Activated naive CD4-positive, alpha-beta T cell treated with anti-CD3 and anti-CD28 coated beads for 36 hours (primary cell): Measurements from ENCODE around the gene SYNPR. TPM values are rescaled to one million over a fixed set of nuclear protein-coding genes. Genes with fewer than 3 reads are reported as not detected.
"Not testable (repeated sequence)": the region's sequence is repeated elsewhere in the genome, so short reads cannot be mapped to it uniquely, and the experiment has no call there.

Experiments
- CTCF ChIA-PET: fragments of 350-600 bp; sonication (Branson Sonifier 250); formaldehyde crosslinking; loops from one replicate; lab custom pipeline; 2021; ENCODE audit warnings: antibody characterized with exemption; lab: Charles Lee
- DNase-seq: peaks from one replicate; pipeline ENCODE4 v3.0.0-alpha.2; 2020
- H3K27ac Mint-ChIP-seq: one replicate; pipeline ENCODE4 v1.8.0; 2021; ENCODE audit warnings: mild to moderate bottlenecking, mixed read lengths
- H3K27me3 Mint-ChIP-seq: one replicate; pipeline ENCODE4 v1.8.0; 2021; ENCODE audit warnings: low read depth, mixed read lengths
- H3K36me3 Mint-ChIP-seq: one replicate; pipeline ENCODE4 v1.8.0; 2021; ENCODE audit warnings: low read depth, mixed read lengths
- H3K4me1 Mint-ChIP-seq: one replicate; pipeline ENCODE4 v1.8.0; 2021; ENCODE audit warnings: low read depth, mixed read lengths
- H3K4me3 Mint-ChIP-seq: one replicate; pipeline ENCODE4 v1.8.0; 2021; ENCODE audit warnings: mild to moderate bottlenecking, moderate library complexity, mixed read lengths
- H3K9me3 Mint-ChIP-seq: one replicate; pipeline ENCODE4 v1.8.0; 2021; ENCODE audit warnings: mixed read lengths
- intact Hi-C: fragments of 100-400 bp; cut with micrococcal nuclease; formaldehyde crosslinking; loops from one replicate; pipeline ENCODE4 v1.15.1; 2023
- total RNA-seq, 2 experiments: library from RNA; stranded (reverse); gene quantifications; one replicate each; pipeline ENCODE4 v1.2.3, GENCODE V29; 2021

SYNPR gene
- total RNA-seq, result not detected

- intact Hi-C loops, result no loop called here
- no peak within 1 kb of the TSS for H3K27ac Mint-ChIP-seq
- peaks cover 38% of the 10 kb centered on the region for H3K27me3 Mint-ChIP-seq
- H3K9me3 Mint-ChIP-seq, result no peaks in the 10 kb centered on the region
- H3K4me3 Mint-ChIP-seq, result no peak within 1 kb of the TSS
- no peak for DNase-seq
- H3K36me3 Mint-ChIP-seq, result no peaks in the 10 kb centered on the region
- CTCF ChIA-PET, result no interaction called here
- H3K4me1 Mint-ChIP-seq, result no peaks in the 10 kb centered on the region
These were observed at the start of gene SYNPR for GRCh38 chr3:63278171-63279004. TSS of gene SYNPR (plus strand) at chr3:63278308.

GRCh38 chr3:63228677-63229076 lies 49.4 kb upstream of the SYNPR start:
- intact Hi-C loops, result loop anchor here (1.0 to 5.0 kb wide), 3 partner anchors 563 to 1026 kb away; no protein-coding TSS in a partner anchor
- H3K27ac Mint-ChIP-seq, result no peak overlapping the region
- peaks cover 2% of the 10 kb centered on the region for H3K4me1 Mint-ChIP-seq
- H3K36me3 Mint-ChIP-seq, result peaks cover 1% of the 10 kb centered on the region
- CTCF ChIA-PET, result interaction anchor here (0.7 kb wide), 1 partner anchor 606 kb away, joined by 4 read pairs; no protein-coding TSS in a partner anchor
- peak; percentile 5 for DNase-seq
- H3K9me3 Mint-ChIP-seq, result no peaks in the 10 kb centered on the region
- H3K4me3 Mint-ChIP-seq, result no peak overlapping the region
- H3K27me3 Mint-ChIP-seq, result no peaks in the 10 kb centered on the region

GRCh38 chr3:63230146-63230545 lies 48.0 kb upstream of the SYNPR start:
- no peak for DNase-seq
- no peak overlapping the region for H3K27ac Mint-ChIP-seq
- H3K4me3 Mint-ChIP-seq, result no peak overlapping the region
- H3K4me1 Mint-ChIP-seq, result peaks cover 2% of the 10 kb centered on the region
- CTCF ChIA-PET, result interaction anchor here (1.1 kb wide), 1 partner anchor 607 kb away, joined by 3 read pairs; no protein-coding TSS in a partner anchor
- no peaks in the 10 kb centered on the region for H3K27me3 Mint-ChIP-seq
- H3K9me3 Mint-ChIP-seq, result peaks cover 4% of the 10 kb centered on the region
- H3K36me3 Mint-ChIP-seq, result peaks cover 1% of the 10 kb centered on the region
- intact Hi-C loops, result loop anchor here (10.0 kb wide), 1 partner anchor 585 kb away; the partner anchor contains the start of gene C3orf49

- peaks cover 1% of the 10 kb centered on the region for H3K36me3 Mint-ChIP-seq
- peaks cover 2% of the 10 kb centered on the region for H3K4me1 Mint-ChIP-seq
- H3K4me3 Mint-ChIP-seq, result no peak overlapping the region
- no peak for DNase-seq
- no peaks in the 10 kb centered on the region for H3K27me3 Mint-ChIP-seq
- peaks cover 4% of the 10 kb centered on the region for H3K9me3 Mint-ChIP-seq
- no peak overlapping the region for H3K27ac Mint-ChIP-seq
- CTCF ChIA-PET, result interaction anchor here (1.5 kb wide), 1 partner anchor 566 kb away, joined by 4 read pairs; no protein-coding TSS in a partner anchor
- intact Hi-C loops, result loop anchor here (10.0 kb wide), 1 partner anchor 583 kb away; the partner anchor contains the start of gene C3orf49
These were observed 46.5 kb upstream of the SYNPR start for GRCh38 chr3:63231643-63232042.

- no peak overlapping the region for H3K4me3 Mint-ChIP-seq
- CTCF ChIA-PET, result interaction anchor here (1.5 kb wide), 1 partner anchor 567 kb away, joined by 4 read pairs; no protein-coding TSS in a partner anchor
- H3K27ac Mint-ChIP-seq, result no peak overlapping the region
- peaks cover 1% of the 10 kb centered on the region for H3K36me3 Mint-ChIP-seq
- no peaks in the 10 kb centered on the region for H3K27me3 Mint-ChIP-seq
- H3K9me3 Mint-ChIP-seq, result peaks cover 4% of the 10 kb centered on the region
- H3K4me1 Mint-ChIP-seq, result peaks cover 2% of the 10 kb centered on the region
- intact Hi-C loops, result loop anchor here (10.0 kb wide), 1 partner anchor 582 kb away; the partner anchor contains the start of gene C3orf49
- no peak for DNase-seq
These were observed 45.2 kb upstream of the SYNPR start for GRCh38 chr3:63232764-63233396.

- H3K9me3 Mint-ChIP-seq, result peaks cover 3% of the 10 kb centered on the region
These were observed 37.7 kb upstream of the SYNPR start for GRCh38 chr3:63240381-63240902.

GRCh38 chr3:63242124-63242523 lies 36.0 kb upstream of the SYNPR start:
- H3K27ac Mint-ChIP-seq, result no peak overlapping the region
- CTCF ChIA-PET, result no interaction called here

More at GRCh38 chr3:63240381-63240902, 37.7 kb upstream of the SYNPR start:
- Mint-ChIP-seq H3K4me3 (no peak overlapping the region), H3K36me3 (no peaks in the 10 kb centered on the region), H3K4me1 (no peaks in the 10 kb centered on the region), H3K27me3 (peaks cover 5% of the 10 kb centered on the region), H3K27ac (no peak overlapping the region)
- intact Hi-C loops, result no loop called here
- CTCF ChIA-PET, result no interaction called here
- DNase-seq, result no peak

GRCh38 chr3:63244486-63244885 lies 33.6 kb upstream of the SYNPR start:
- Mint-ChIP-seq H3K4me1 (no peaks in the 10 kb centered on the region), H3K27me3 (peaks cover 5% of the 10 kb centered on the region), H3K27ac (no peak overlapping the region), H3K36me3 (no peaks in the 10 kb centered on the region), H3K9me3 (no peaks in the 10 kb centered on the region), H3K4me3 (no peak overlapping the region)
- DNase-seq, result no peak
- CTCF ChIA-PET, result no interaction called here
- intact Hi-C loops, result no loop called here

More at GRCh38 chr3:63242124-63242523, 36.0 kb upstream of the SYNPR start:
- no peak for DNase-seq
- no peaks in the 10 kb centered on the region for H3K36me3 Mint-ChIP-seq
- H3K27me3 Mint-ChIP-seq, result peaks cover 5% of the 10 kb centered on the region
- H3K4me3 Mint-ChIP-seq, result no peak overlapping the region
- no peaks in the 10 kb centered on the region for H3K4me1 Mint-ChIP-seq
- H3K9me3 Mint-ChIP-seq, result peaks cover 3% of the 10 kb centered on the region
- intact Hi-C loops, result no loop called here

GRCh38 chr3:63245726-63246241 lies 32.3 kb upstream of the SYNPR start:
- Mint-ChIP-seq H3K4me1 (no peaks in the 10 kb centered on the region), H3K27ac (no peak overlapping the region), H3K36me3 (no peaks in the 10 kb centered on the region), H3K27me3 (peaks cover 4% of the 10 kb centered on the region), H3K9me3 (no peaks in the 10 kb centered on the region), H3K4me3 (no peak overlapping the region)
- intact Hi-C loops, result no loop called here
- DNase-seq, result no peak
- CTCF ChIA-PET, result interaction anchor here (0.6 kb wide), 1 partner anchor 99 kb away, joined by 7 read pairs; no protein-coding TSS in a partner anchor

GRCh38 chr3:63248015-63248414 lies 30.1 kb upstream of the SYNPR start:
- Mint-ChIP-seq H3K4me1 (no peaks in the 10 kb centered on the region), H3K9me3 (no peaks in the 10 kb centered on the region), H3K4me3 (no peak overlapping the region), H3K27me3 (peaks cover 4% of the 10 kb centered on the region), H3K36me3 (no peaks in the 10 kb centered on the region), H3K27ac (no peak overlapping the region)
- intact Hi-C loops, result no loop called here
- no peak for DNase-seq
- CTCF ChIA-PET, result no interaction called here

- intact Hi-C loops, result no loop called here
- Mint-ChIP-seq H3K27ac (no peak overlapping the region), H3K4me3 (no peak overlapping the region), H3K36me3 (no peaks in the 10 kb centered on the region), H3K4me1 (no peaks in the 10 kb centered on the region), H3K9me3 (no peaks in the 10 kb centered on the region), H3K27me3 (peaks cover 4% of the 10 kb centered on the region)
- CTCF ChIA-PET, result no interaction called here
- no peak for DNase-seq
These were observed 26.6 kb upstream of the SYNPR start for GRCh38 chr3:63251499-63251898.

- peaks cover 12% of the 10 kb centered on the region for H3K9me3 Mint-ChIP-seq
- H3K36me3 Mint-ChIP-seq, H3K27ac Mint-ChIP-seq, intact Hi-C loops, H3K27me3 Mint-ChIP-seq, H3K4me3 Mint-ChIP-seq, DNase-seq, H3K4me1 Mint-ChIP-seq: not testable (repeated sequence)
- CTCF ChIA-PET, result interaction anchor here (0.6 kb wide), 1 partner anchor 660 kb away, joined by 3 read pairs; no protein-coding TSS in a partner anchor
These were observed 22.3 kb upstream of the SYNPR start for GRCh38 chr3:63255819-63256218.
